ENCODE data around the gene TMEM242.

The TMEM242 gene

DNA sequence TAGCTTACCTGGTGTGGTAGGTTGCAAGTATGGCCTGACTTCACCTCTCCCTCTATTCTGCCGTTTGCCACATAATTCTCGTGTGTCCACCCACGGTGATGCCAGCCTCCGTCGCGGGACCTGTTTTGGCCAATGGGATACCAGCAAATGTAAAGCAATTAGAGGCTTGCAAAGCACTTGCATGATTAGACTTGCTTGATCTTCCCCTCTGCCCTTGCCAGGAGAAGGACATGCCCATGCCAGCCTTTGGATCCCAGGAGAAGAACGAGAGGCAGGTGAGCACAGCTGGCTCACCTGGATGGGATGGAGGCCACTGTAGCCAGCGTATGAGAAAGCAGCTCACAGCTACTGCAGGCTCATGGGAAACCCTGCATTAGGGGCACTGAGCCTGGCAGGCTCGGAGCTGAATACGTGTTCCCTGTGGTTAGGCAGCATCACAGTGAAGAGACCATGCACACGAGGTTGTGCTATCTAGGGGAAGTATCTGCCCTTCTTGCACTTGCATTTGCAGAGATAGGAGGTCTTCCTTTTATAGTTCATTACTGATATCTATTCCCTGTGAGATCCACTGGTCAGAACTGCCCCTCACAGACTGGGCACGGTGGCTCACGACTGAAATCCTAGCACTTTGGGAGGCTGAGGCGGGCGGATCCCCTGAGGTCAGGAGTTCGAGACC is 62.4 kb downstream of the TMEM242 start (continued):
- TF ChIP-seq, protein P1, sequence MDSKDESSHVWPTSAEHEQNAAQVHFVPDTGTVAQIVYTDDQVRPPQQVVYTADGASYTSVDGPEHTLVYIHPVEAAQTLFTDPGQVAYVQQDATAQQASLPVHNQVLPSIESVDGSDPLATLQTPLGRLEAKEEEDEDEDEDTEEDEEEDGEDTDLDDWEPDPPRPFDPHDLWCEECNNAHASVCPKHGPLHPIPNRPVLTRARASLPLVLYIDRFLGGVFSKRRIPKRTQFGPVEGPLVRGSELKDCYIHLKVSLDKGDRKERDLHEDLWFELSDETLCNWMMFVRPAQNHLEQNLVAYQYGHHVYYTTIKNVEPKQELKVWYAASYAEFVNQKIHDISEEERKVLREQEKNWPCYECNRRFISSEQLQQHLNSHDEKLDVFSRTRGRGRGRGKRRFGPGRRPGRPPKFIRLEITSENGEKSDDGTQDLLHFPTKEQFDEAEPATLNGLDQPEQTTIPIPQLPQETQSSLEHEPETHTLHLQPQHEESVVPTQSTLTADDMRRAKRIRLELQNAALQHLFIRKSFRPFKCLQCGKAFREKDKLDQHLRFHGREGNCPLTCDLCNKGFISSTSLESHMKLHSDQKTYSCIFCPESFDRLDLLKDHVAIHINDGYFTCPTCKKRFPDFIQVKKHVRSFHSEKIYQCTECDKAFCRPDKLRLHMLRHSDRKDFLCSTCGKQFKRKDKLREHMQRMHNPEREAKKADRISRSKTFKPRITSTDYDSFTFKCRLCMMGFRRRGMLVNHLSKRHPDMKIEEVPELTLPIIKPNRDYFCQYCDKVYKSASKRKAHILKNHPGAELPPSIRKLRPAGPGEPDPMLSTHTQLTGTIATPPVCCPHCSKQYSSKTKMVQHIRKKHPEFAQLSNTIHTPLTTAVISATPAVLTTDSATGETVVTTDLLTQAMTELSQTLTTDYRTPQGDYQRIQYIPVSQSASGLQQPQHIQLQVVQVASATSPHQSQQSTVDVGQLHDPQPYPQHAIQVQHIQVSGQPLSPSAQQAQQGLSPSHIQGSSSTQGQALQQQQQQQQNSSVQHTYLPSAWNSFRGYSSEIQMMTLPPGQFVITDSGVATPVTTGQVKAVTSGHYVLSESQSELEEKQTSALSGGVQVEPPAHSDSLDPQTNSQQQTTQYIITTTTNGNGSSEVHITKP (tag by site-specific recombination; IDR thresholded peaks at IDR 0.05): no peak

DNA sequence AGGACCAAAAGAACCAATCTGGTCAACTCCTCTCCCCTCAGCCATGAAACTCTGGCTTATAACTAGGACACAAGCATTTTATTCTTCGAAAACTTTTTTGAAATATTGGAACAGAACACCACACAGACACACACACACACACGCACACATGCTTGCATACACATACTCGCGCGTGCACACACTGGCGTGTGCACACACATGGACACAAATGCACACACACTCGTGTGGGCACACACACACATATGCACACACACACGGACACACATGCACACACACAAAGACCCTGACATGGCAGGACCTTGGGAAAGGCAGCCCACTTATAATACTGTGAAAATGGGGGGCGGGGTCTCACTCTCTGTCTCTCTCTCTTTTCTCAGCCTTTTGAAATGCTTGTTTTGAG is 63.9 kb downstream of the TMEM242 start:
- H3K4me3 ChIP-seq (ENCODE audit: low read depth, low read length): no peak overlapping the region
- H3K4me1 ChIP-seq (ENCODE audit: control insufficient read depth, insufficient read depth, low read length): no peaks in the 10 kb centered on the region
- H3K27ac ChIP-seq (ENCODE audit: extremely low read depth, low read depth, low read length): no peak overlapping the region
- POLR2A ChIA-PET: interaction anchor here (0.6 kb wide), 1 partner anchor 15 kb away, joined by 4 read pairs; no protein-coding TSS in a partner anchor
- no peaks in the 10 kb centered on the region for H3K9me3 ChIP-seq (ENCODE audit: control insufficient read depth, insufficient read depth, low read depth, low read length)
- CTCF ChIA-PET: interaction anchor here (0.6 kb wide), 1 partner anchor 14 kb away, joined by 7 read pairs; no protein-coding TSS in a partner anchor
- H3K36me3 ChIP-seq (ENCODE audit: control insufficient read depth in 2 of 2, insufficient read depth in 1 of 2, low read length in 2 of 2): no peaks in the 10 kb centered on the region
- no peak for TF ChIP-seq ZNF404 (tag by site-specific recombination; IDR thresholded peaks at IDR 0.05)
- TF ChIP-seq, protein P2, sequence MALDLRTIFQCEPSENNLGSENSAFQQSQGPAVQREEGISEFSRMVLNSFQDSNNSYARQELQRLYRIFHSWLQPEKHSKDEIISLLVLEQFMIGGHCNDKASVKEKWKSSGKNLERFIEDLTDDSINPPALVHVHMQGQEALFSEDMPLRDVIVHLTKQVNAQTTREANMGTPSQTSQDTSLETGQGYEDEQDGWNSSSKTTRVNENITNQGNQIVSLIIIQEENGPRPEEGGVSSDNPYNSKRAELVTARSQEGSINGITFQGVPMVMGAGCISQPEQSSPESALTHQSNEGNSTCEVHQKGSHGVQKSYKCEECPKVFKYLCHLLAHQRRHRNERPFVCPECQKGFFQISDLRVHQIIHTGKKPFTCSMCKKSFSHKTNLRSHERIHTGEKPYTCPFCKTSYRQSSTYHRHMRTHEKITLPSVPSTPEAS (tag by site-specific recombination; IDR thresholded peaks at IDR 0.05): peak; percentile 100

DNA sequence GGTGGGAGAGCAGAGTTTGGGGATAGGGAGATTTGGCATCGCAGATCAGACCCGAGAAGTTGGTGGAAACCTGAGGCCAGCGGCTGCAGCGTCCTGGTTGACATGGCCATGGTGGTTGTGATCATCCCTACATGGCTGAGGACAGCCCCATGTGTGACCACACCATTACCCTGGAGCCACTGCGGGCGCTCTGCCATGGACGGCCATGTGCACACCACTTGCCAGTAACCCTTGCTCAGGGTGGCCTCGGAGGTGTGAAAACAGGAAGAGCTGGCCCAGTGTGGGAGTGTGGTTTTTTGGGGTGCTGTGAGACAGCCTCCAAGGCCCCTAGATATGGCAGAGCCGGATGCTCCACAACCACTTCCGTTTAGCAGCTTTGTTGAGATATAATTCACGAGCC is 64.4 kb downstream of the TMEM242 start:
- Histone ChIP-seq H3K4me3 (ENCODE audit: low read depth, low read length) (no peak overlapping the region), H3K36me3 (ENCODE audit: control insufficient read depth in 2 of 2, insufficient read depth in 1 of 2, low read length in 2 of 2) (no peaks in the 10 kb centered on the region), H3K4me1 (ENCODE audit: control insufficient read depth, insufficient read depth, low read length) (no peaks in the 10 kb centered on the region), H3K9me3 (ENCODE audit: control insufficient read depth, insufficient read depth, low read depth, low read length) (no peaks in the 10 kb centered on the region), H3K27ac (ENCODE audit: extremely low read depth, low read depth, low read length) (no peak overlapping the region)
- TF ChIP-seq ZNF10 (tag by site-specific recombination; IDR thresholded peaks at IDR 0.05) (no peak), ZNF433 (tag by site-specific recombination; IDR thresholded peaks at IDR 0.05; ENCODE audit: low read depth) (no peak), ZNF175 (tag by site-specific recombination; IDR thresholded peaks at IDR 0.05) (no peak), ZNF626 (tag by site-specific recombination; IDR thresholded peaks at IDR 0.05) (no peak), MZF1 (tag by site-specific recombination; IDR thresholded peaks at IDR 0.05; ENCODE audit: borderline replicate concordance) (no peak), ZNF404 (tag by site-specific recombination; IDR thresholded peaks at IDR 0.05) (no peak), ZNF155 (tag by site-specific recombination; IDR thresholded peaks at IDR 0.05) (no peak)
- ChIA-PET POLR2A (interaction anchor here (0.6 kb wide), 1 partner anchor 16 kb away, joined by 4 read pairs; no protein-coding TSS in a partner anchor), CTCF (interaction anchor here (0.6 kb wide), 1 partner anchor 15 kb away, joined by 7 read pairs; no protein-coding TSS in a partner anchor)

DNA sequence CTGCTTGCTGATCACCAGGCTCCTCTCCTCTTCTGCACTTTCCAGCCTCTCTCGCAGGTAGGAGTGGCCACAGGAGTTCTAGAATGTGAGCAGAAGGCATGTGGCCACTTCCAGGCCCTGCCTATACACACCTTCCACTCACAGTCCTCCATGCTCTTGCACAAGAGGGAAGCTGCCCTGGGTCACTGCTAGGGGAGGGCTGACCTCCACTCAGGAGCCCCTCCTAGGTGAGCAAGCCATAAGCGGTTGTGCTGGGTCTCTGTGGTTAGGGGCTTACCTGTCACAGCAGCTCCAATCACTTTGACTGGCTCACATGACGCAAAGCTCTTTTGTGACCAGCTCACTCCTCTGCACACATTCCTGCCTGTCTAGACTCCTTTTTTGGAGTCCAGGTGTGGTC is 68.2 kb downstream of the TMEM242 start:
- ChIA-PET POLR2A (interaction anchor here (0.7 kb wide), 1 partner anchor 10 kb away, joined by 3 read pairs; no protein-coding TSS in a partner anchor), CTCF (interaction anchor here (0.9 kb wide), 1 partner anchor 19 kb away, joined by 3 read pairs; no protein-coding TSS in a partner anchor)
- Histone ChIP-seq H3K27ac (ENCODE audit: extremely low read depth, low read depth, low read length) (no peak overlapping the region), H3K36me3 (ENCODE audit: control insufficient read depth in 2 of 2, insufficient read depth in 1 of 2, low read length in 2 of 2) (no peaks in the 10 kb centered on the region), H3K4me3 (ENCODE audit: low read depth, low read length) (no peak overlapping the region), H3K4me1 (ENCODE audit: control insufficient read depth, insufficient read depth, low read length) (no peaks in the 10 kb centered on the region), H3K9me3 (ENCODE audit: control insufficient read depth, insufficient read depth, low read depth, low read length) (no peaks in the 10 kb centered on the region)
- TF ChIP-seq, protein P3, sequence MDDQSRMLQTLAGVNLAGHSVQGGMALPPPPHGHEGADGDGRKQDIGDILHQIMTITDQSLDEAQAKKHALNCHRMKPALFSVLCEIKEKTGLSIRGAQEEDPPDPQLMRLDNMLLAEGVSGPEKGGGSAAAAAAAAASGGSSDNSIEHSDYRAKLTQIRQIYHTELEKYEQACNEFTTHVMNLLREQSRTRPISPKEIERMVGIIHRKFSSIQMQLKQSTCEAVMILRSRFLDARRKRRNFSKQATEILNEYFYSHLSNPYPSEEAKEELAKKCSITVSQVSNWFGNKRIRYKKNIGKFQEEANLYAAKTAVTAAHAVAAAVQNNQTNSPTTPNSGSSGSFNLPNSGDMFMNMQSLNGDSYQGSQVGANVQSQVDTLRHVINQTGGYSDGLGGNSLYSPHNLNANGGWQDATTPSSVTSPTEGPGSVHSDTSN (CRISPR knock-in tag; IDR thresholded peaks at IDR 0.05): no peak
- TF ChIP-seq ZNF416 (tag by site-specific recombination; IDR thresholded peaks at IDR 0.05): no peak
- TF ChIP-seq ZNF16 (tag by site-specific recombination; IDR thresholded peaks at IDR 0.05; ENCODE audit: low read depth): no peak
- TF ChIP-seq GFI1B (tag by site-specific recombination; IDR thresholded peaks at IDR 0.05): no peak
- TF ChIP-seq, protein P4, sequence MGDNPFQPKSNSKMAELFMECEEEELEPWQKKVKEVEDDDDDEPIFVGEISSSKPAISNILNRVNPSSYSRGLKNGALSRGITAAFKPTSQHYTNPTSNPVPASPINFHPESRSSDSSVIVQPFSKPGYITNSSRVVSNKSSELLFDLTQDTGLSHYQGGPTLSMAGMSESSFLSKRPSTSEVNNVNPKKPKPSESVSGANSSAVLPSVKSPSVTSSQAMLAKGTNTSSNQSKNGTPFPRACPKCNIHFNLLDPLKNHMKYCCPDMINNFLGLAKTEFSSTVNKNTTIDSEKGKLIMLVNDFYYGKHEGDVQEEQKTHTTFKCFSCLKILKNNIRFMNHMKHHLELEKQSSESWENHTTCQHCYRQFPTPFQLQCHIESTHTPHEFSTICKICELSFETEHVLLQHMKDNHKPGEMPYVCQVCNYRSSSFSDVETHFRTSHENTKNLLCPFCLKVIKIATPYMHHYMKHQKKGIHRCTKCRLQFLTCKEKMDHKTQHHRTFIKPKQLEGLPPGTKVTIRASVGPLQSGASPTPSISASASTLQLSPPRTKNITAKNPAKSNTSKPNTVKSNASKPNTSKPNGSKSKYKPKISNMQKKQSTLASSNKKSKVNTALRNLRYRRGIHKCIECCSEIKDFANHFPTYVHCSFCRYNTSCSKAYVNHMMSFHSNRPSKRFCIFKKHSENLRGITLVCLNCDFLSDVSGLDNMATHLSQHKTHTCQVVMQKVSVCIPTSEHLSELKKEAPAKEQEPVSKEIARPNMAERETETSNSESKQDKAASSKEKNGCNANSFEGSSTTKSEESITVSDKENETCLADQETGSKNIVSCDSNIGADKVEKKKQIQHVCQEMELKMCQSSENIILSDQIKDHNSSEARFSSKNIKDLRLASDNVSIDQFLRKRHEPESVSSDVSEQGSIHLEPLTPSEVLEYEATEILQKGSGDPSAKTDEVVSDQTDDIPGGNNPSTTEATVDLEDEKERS (tag by site-specific recombination; IDR thresholded peaks at IDR 0.05): no peak
- no peak for TF ChIP-seq ZNF621 (tag by site-specific recombination; IDR thresholded peaks at IDR 0.05)
- no peak for TF ChIP-seq ZNF274 (IDR thresholded peaks at IDR 0.05; ENCODE audit: low read length)
- TF ChIP-seq ZNF274 (tag by site-specific recombination; IDR thresholded peaks at IDR 0.05; ENCODE audit: borderline replicate concordance): no peak
- TF ChIP-seq ZNF600 (tag by site-specific recombination; IDR thresholded peaks at IDR 0.05): no peak
- no peak for TF ChIP-seq ZNF426 (tag by site-specific recombination; IDR thresholded peaks at IDR 0.05)
